A549 (cell line): ENCODE measurements around the gene RAP1GDS1. TPM values are rescaled to one million over a fixed set of nuclear protein-coding genes. Genes with fewer than 3 reads are reported as not detected.

Source experiments
- ATOH8 ChIP-seq: fragments of 250-450 bp; sonication (Bioruptor Pico); IDR thresholded peaks from 2 replicates; pipeline ENCODE4 v1.5.0; 2020; ENCODE audit warnings: low read depth, mild to moderate bottlenecking, moderate library complexity
- BHLHE40 ChIP-seq: IDR thresholded peaks from 2 replicates; pipeline ENCODE4 v1.6.1; 2012; ENCODE audit warnings: low read depth, low read length, inconsistent platforms
- CEBPB ChIP-seq, 2 experiments: fragments of >200 bp in 1 of 2; sonication (Bioruptor Twin) in 1 of 2; formaldehyde crosslinking in 1 of 2; IDR thresholded peaks; 2 replicates each; pipeline ENCODE4 v1.6.1; 2012 to 2016
- CHD2 ChIP-seq: fragments of 150-350 bp; IDR thresholded peaks from 2 replicates; pipeline ENCODE4 v1.6.1; 2014; ENCODE audit warnings: low read length; ENCODE audit not compliant: partially characterized antibody
- CHD4 ChIP-seq: fragments of 200-600 bp; sonication (generic); IDR thresholded peaks from 2 replicates; pipeline ENCODE4 v1.6.1; 2016; ENCODE audit warnings: antibody characterized with exemption, mild to moderate bottlenecking, borderline replicate concordance
- EHMT2 ChIP-seq: fragments of 200-600 bp; sonication (generic); IDR thresholded peaks from 2 replicates; pipeline ENCODE4 v1.6.1; 2016; ENCODE audit warnings: antibody characterized with exemption, low read depth, mild to moderate bottlenecking, moderate library complexity
- ELK1 ChIP-seq: fragments of 150-350 bp; IDR thresholded peaks from 2 replicates; pipeline ENCODE4 v1.6.1; 2014; ENCODE audit warnings: low read depth, mild to moderate bottlenecking, low read length
- EP300 ChIP-seq, 2 experiments: fragments of >200 bp; sonication (Bioruptor Twin); formaldehyde crosslinking; IDR thresholded peaks; 2 replicates in 1 of 2; 3 replicates in 1 of 2; pipeline ENCODE4 v1.6.1; 2016 to 2017
- FOSL2 ChIP-seq, 2 experiments: fragments of 450-650 bp in 1 of 2; fragments of >200 bp in 1 of 2; sonication (Bioruptor Twin) in 1 of 2; formaldehyde crosslinking; IDR thresholded peaks; 2 replicates each; pipeline versions ENCODE4 v1.5.0 to v1.6.1; 2016 to 2020; ENCODE audit warnings: mild to moderate bottlenecking in 1 of 2, moderate library complexity in 1 of 2
- FOXS1 ChIP-seq: fragments of 250-450 bp; sonication (Bioruptor Pico); IDR thresholded peaks from 2 replicates; pipeline ENCODE4 v1.5.0; 2020; ENCODE audit warnings: mild to moderate bottlenecking, moderate library complexity
- HDAC2 ChIP-seq: fragments of 200-600 bp; sonication (generic); IDR thresholded peaks from 2 replicates; pipeline ENCODE4 v1.6.1; 2016
- JUN ChIP-seq, 2 experiments: fragments of >200 bp; sonication (Bioruptor Twin); formaldehyde crosslinking; IDR thresholded peaks; 2 replicates in 1 of 2; 3 replicates in 1 of 2; pipeline ENCODE4 v1.6.1; 2016 to 2017
- JUNB ChIP-seq: fragments of >200 bp; sonication (Bioruptor Twin); formaldehyde crosslinking; IDR thresholded peaks from 2 replicates; pipeline ENCODE4 v1.6.1; 2016
- KDM1A ChIP-seq: fragments of 200-600 bp; sonication (generic); IDR thresholded peaks from 2 replicates; pipeline ENCODE4 v1.6.1; 2016; ENCODE audit warnings: low read depth, mild to moderate bottlenecking
- MAFK ChIP-seq: fragments of 450-650 bp; IDR thresholded peaks from 2 replicates; pipeline ENCODE4 v1.6.1; 2014; ENCODE audit not compliant: partially characterized antibody
- MAX ChIP-seq: IDR thresholded peaks from 2 replicates; pipeline ENCODE4 v1.6.1; 2012
- MAZ ChIP-seq: fragments of 150-350 bp; IDR thresholded peaks from 2 replicates; pipeline ENCODE4 v1.6.1; 2014; ENCODE audit warnings: antibody characterized with exemption, low read depth, low read length, borderline replicate concordance
- NFE2L2 ChIP-seq: fragments of 150-350 bp; conservative IDR thresholded peaks from 2 replicates; pipeline ENCODE4 v1.6.1; 2014; ENCODE audit warnings: low read length
- POLR2AphosphoS2 ChIP-seq: conservative IDR thresholded peaks from 2 replicates; pipeline ENCODE4 v1.6.1; 2012; ENCODE audit warnings: low read length, improper control_type of control experiment, inconsistent platforms
- RAD21 ChIP-seq, 2 experiments: fragments of >200 bp in 1 of 2; sonication (Bioruptor Twin) in 1 of 2; formaldehyde crosslinking in 1 of 2; IDR thresholded peaks in 1 of 2; conservative IDR thresholded peaks in 1 of 2; 2 replicates in 1 of 2; 3 replicates in 1 of 2; pipeline ENCODE4 v1.6.1; 2012 to 2018; ENCODE audit warnings: inconsistent platforms in 1 of 2
- USF2 ChIP-seq: fragments of 450-650 bp; IDR thresholded peaks from 2 replicates; pipeline ENCODE4 v1.6.1; 2014; ENCODE audit warnings: antibody characterized with exemption
- ZSCAN20 ChIP-seq: fragments of 250-450 bp; sonication (Bioruptor Pico); IDR thresholded peaks from 2 replicates; pipeline ENCODE4 v1.8.0; 2022; ENCODE audit warnings: mild to moderate bottlenecking, moderate library complexity
- polyA plus RNA-seq, 4 experiments: library from polyadenylated mRNA; depleted of rRNA in 3 of 4; stranded (reverse); fragments of >200 nt; fragmentation: RNase III in 1 of 4; extraction: RNeasy Plus Mini Kit Qiagen cat#74134 plus additional on column Dnase treatment in 1 of 4; gene quantifications; 2 replicates in 3 of 4; 3 replicates in 1 of 4; pipeline ENCODE4 v1.2.3, GENCODE V29; 2011 to 2017
- TF ChIP-seq, protein P1 (sequence below): fragments of >200 bp; sonication (Bioruptor Twin); formaldehyde crosslinking; IDR thresholded peaks from 3 replicates; pipeline ENCODE4 v1.6.1; 2016
- TF ChIP-seq, protein P2 (sequence below): fragments of 200-600 bp; sonication (generic); IDR thresholded peaks from 2 replicates; pipeline ENCODE4 v1.6.1; 2016; ENCODE audit warnings: antibody characterized with exemption, mild to moderate bottlenecking, moderate library complexity

The RAP1GDS1 gene
- polyA plus RNA-seq, 2 of the 4 experiments (the other 2 are of a cell fraction) = 29.3 to 31.6 TPM

DNA sequence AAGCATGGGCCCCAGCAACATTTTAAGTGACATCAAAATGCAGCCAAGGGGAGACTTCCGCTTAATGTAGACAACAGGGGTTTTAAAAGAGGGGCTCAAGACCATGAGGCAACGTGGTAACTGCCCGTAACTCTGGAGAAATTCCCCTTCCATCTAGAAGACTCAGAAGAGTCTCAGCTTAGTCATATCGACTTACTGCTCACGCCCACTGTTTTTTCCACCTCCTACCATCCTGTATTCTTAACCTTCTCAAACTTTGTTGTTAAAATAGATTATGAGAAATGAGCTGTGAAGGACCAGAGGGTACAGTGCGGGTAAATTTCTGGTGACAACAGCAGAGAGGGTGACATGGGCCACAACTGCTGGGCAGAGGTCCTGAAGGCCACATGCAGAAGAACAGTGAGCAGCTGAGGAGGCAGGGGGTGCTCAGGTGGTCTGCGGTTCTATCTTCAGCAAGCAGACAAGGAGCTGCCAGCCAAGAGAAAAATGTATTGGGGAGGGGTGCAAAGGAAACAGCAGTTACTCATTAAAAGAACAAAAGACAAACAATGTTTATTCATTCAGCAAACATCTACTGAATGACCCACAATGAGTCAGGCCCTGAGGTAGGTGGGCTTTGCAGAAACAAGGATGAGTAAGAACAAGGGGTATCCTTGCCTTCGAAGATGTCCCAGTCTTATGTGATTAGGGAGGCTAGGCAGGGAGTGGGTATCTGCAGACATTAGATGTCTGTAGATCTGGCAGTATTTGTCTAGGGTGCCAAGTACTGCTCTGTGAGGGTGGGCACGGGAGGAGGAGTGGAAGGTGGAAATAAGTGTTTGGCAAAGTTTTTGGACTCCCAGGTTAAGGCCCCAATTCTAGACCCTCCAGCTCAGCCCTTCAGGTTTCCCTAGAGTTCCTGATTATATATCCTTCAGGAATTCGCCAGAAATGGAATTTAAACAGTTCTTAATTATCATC lies 221.9 kb downstream of the RAP1GDS1 start (continued):
- TF ChIP-seq MAZ (no peak), JUNB (peak; percentile 91), ATOH8 (no peak), KDM1A (no peak), BHLHE40 (no peak), JUN (IDR thresholded peaks at IDR 0.05) (peak in 1 of 2 experiments; percentile 52; a peak in 2 of 5 replicates), MAX (peak; percentile 41; the same call in 1 of the 2 replicates), ELK1 (no peak), NFE2L2 (no peak), CHD2 (no peak), EHMT2 (no peak), CHD4 (peak; percentile 46; the same call in 1 of the 2 replicates), FOSL2 (IDR thresholded peaks at IDR 0.05) (peak; percentile 87), FOSL2 (CRISPR knock-in tag; IDR thresholded peaks at IDR 0.05) (peak; percentile 81), FOXS1 (CRISPR knock-in tag) (no peak), RAD21 (conservative IDR thresholded peaks at IDR 0.05 in 1 of 2, IDR thresholded peaks at IDR 0.05 in 1 of 2) (no peak; a peak in 1 of 5 replicates), EP300 (IDR thresholded peaks at IDR 0.05) (peak; percentile 51 to 56; a peak in 2 of 5 replicates), MAFK (no peak), POLR2AphosphoS2 (no peak), CEBPB (IDR thresholded peaks at IDR 0.05) (peak in 1 of 2 experiments; percentile 12; a peak in 1 of 4 replicates), ZSCAN20 (no peak), HDAC2 (no peak), USF2 (no peak)
- TF ChIP-seq, protein P1, sequence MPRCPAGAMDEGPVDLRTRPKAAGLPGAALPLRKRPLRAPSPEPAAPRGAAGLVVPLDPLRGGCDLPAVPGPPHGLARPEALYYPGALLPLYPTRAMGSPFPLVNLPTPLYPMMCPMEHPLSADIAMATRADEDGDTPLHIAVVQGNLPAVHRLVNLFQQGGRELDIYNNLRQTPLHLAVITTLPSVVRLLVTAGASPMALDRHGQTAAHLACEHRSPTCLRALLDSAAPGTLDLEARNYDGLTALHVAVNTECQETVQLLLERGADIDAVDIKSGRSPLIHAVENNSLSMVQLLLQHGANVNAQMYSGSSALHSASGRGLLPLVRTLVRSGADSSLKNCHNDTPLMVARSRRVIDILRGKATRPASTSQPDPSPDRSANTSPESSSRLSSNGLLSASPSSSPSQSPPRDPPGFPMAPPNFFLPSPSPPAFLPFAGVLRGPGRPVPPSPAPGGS = 0 out of 3 replicates have a peak, but pooled peaks have one; percentile 37
- TF ChIP-seq, protein P2, sequence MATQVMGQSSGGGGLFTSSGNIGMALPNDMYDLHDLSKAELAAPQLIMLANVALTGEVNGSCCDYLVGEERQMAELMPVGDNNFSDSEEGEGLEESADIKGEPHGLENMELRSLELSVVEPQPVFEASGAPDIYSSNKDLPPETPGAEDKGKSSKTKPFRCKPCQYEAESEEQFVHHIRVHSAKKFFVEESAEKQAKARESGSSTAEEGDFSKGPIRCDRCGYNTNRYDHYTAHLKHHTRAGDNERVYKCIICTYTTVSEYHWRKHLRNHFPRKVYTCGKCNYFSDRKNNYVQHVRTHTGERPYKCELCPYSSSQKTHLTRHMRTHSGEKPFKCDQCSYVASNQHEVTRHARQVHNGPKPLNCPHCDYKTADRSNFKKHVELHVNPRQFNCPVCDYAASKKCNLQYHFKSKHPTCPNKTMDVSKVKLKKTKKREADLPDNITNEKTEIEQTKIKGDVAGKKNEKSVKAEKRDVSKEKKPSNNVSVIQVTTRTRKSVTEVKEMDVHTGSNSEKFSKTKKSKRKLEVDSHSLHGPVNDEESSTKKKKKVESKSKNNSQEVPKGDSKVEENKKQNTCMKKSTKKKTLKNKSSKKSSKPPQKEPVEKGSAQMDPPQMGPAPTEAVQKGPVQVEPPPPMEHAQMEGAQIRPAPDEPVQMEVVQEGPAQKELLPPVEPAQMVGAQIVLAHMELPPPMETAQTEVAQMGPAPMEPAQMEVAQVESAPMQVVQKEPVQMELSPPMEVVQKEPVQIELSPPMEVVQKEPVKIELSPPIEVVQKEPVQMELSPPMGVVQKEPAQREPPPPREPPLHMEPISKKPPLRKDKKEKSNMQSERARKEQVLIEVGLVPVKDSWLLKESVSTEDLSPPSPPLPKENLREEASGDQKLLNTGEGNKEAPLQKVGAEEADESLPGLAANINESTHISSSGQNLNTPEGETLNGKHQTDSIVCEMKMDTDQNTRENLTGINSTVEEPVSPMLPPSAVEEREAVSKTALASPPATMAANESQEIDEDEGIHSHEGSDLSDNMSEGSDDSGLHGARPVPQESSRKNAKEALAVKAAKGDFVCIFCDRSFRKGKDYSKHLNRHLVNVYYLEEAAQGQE = no peak
